ENCODE data around the gene TSPAN32. TPM values are rescaled to one million over a fixed set of nuclear protein-coding genes. Genes with fewer than 3 reads are reported as not detected.
A peak's percentile ranks its signal among the peaks of the same experiment; 100 is the strongest.

Gene TSPAN32
- total and polyA plus RNA-seq, 2 donors (not counting 1 experiment from before 2014, with no cell fraction given) = 0.17 TPM; not detected in 1

- Histone ChIP-seq H3K4me1 (ENCODE audit: control insufficient read depth, extremely low read depth, insufficient read depth, low read length) (no peaks in the 10 kb centered on the region), H3K4me2 (ENCODE audit: extremely low read depth, insufficient read depth, low read length) (no peak overlapping the region), H3K36me3 (ENCODE audit: control insufficient read depth, insufficient read depth, low read length) (no peaks in the 10 kb centered on the region), H3K79me2 (ENCODE audit: control insufficient read depth, insufficient read depth, low read length) (no peaks in the 10 kb centered on the region), H3K9me3 (ENCODE audit: control insufficient read depth, insufficient read depth, low read depth, low read length) (no peaks in the 10 kb centered on the region), H3K9ac (ENCODE audit: insufficient read depth, low read length) (no peak overlapping the region), H3K27me3 (ENCODE audit: control insufficient read depth, insufficient read depth, low read length) (no peaks in the 10 kb centered on the region), H3K4me3 (replicated peaks in 1 of 4; ENCODE audit: control extremely low read depth in 1 of 4, insufficient read depth in 1 of 4, low read depth in 3 of 4, low read length in 4 of 4) (peak overlapping the region in 1 of 4 experiments; percentile 20), H2AFZ (ENCODE audit: low read length) (no peak overlapping the region), H4K20me1 (ENCODE audit: control insufficient read depth, extremely low read depth, insufficient read depth, low read length) (no peaks in the 10 kb centered on the region), H3K27ac (ENCODE audit: insufficient read depth, low read length) (no peak overlapping the region)
- TF ChIP-seq CTCF (conservative IDR thresholded peaks at IDR 0.05 in 1 of 2, IDR thresholded peaks at IDR 0.05 in 1 of 2; ENCODE audit: low read depth in 1 of 2, low read length in 2 of 2) = no peak
- TF ChIP-seq EZH2 (IDR thresholded peaks at IDR 0.05; ENCODE audit: low read length, missing control alignments) = no peak
- no peak for DNase-seq (ENCODE audit: low read depth in 2 of 2)
These were observed 63.9 kb downstream of the TSPAN32 start for GRCh38 chr11:2365571-2366210.

GRCh38 chr11:2366276-2366675 lies 64.5 kb downstream of the TSPAN32 start:
- H3K27ac ChIP-seq (ENCODE audit: insufficient read depth, low read length) = no peak overlapping the region
- H3K4me2 ChIP-seq (ENCODE audit: extremely low read depth, insufficient read depth, low read length) = no peak overlapping the region
- no peaks in the 10 kb centered on the region for H3K9me3 ChIP-seq (ENCODE audit: control insufficient read depth, insufficient read depth, low read depth, low read length)
- H3K4me3 ChIP-seq (replicated peaks in 1 of 4; ENCODE audit: control extremely low read depth in 1 of 4, insufficient read depth in 1 of 4, low read depth in 3 of 4, low read length in 4 of 4) = peak overlapping the region in 1 of 4 experiments; percentile 20
- TF ChIP-seq CTCF (conservative IDR thresholded peaks at IDR 0.05 in 1 of 2, IDR thresholded peaks at IDR 0.05 in 1 of 2; ENCODE audit: low read depth in 1 of 2, low read length in 2 of 2) (no peak), EZH2 (IDR thresholded peaks at IDR 0.05; ENCODE audit: low read length, missing control alignments) (no peak)
- no peak overlapping the region for H3K9ac ChIP-seq (ENCODE audit: insufficient read depth, low read length)
- no peaks in the 10 kb centered on the region for H3K36me3 ChIP-seq (ENCODE audit: control insufficient read depth, insufficient read depth, low read length)
- H3K27me3 ChIP-seq (ENCODE audit: control insufficient read depth, insufficient read depth, low read length) = no peaks in the 10 kb centered on the region
- H2AFZ ChIP-seq (ENCODE audit: low read length) = no peak overlapping the region
- no peaks in the 10 kb centered on the region for H3K4me1 ChIP-seq (ENCODE audit: control insufficient read depth, extremely low read depth, insufficient read depth, low read length)
- no peak for DNase-seq (ENCODE audit: low read depth in 2 of 2)
- H3K79me2 ChIP-seq (ENCODE audit: control insufficient read depth, insufficient read depth, low read length) = no peaks in the 10 kb centered on the region
- no peaks in the 10 kb centered on the region for H4K20me1 ChIP-seq (ENCODE audit: control insufficient read depth, extremely low read depth, insufficient read depth, low read length)

- H2AFZ ChIP-seq (ENCODE audit: low read length) = no peak overlapping the region
- H4K20me1 ChIP-seq (ENCODE audit: control insufficient read depth, extremely low read depth, insufficient read depth, low read length) = no peaks in the 10 kb centered on the region
- no peaks in the 10 kb centered on the region for H3K9me3 ChIP-seq (ENCODE audit: control insufficient read depth, insufficient read depth, low read depth, low read length)
- H3K36me3 ChIP-seq (ENCODE audit: control insufficient read depth, insufficient read depth, low read length) = no peaks in the 10 kb centered on the region
- no peak for DNase-seq (ENCODE audit: low read depth in 2 of 2)
- H3K27me3 ChIP-seq (ENCODE audit: control insufficient read depth, insufficient read depth, low read length) = no peaks in the 10 kb centered on the region
- TF ChIP-seq EZH2 (IDR thresholded peaks at IDR 0.05; ENCODE audit: low read length, missing control alignments) (no peak), CTCF (conservative IDR thresholded peaks at IDR 0.05 in 1 of 2, IDR thresholded peaks at IDR 0.05 in 1 of 2; ENCODE audit: low read depth in 1 of 2, low read length in 2 of 2) (no peak)
- H3K4me3 ChIP-seq (replicated peaks in 1 of 4; ENCODE audit: control extremely low read depth in 1 of 4, insufficient read depth in 1 of 4, low read depth in 3 of 4, low read length in 4 of 4) = no peak overlapping the region
- H3K4me2 ChIP-seq (ENCODE audit: extremely low read depth, insufficient read depth, low read length) = no peak overlapping the region
- H3K79me2 ChIP-seq (ENCODE audit: control insufficient read depth, insufficient read depth, low read length) = no peaks in the 10 kb centered on the region
- no peaks in the 10 kb centered on the region for H3K4me1 ChIP-seq (ENCODE audit: control insufficient read depth, extremely low read depth, insufficient read depth, low read length)
- H3K27ac ChIP-seq (ENCODE audit: insufficient read depth, low read length) = no peak overlapping the region
- no peak overlapping the region for H3K9ac ChIP-seq (ENCODE audit: insufficient read depth, low read length)
These were observed 64.9 kb downstream of the TSPAN32 start for GRCh38 chr11:2366733-2367132.

All from fibroblast of lung (primary cell).